HEK293T (cell line): ENCODE results near the gene DLEC1.

Experiments
- CTCF ChIA-PET: fragments of 350-600 bp; formaldehyde crosslinking; extraction: SDS; loops from one replicate; lab custom pipeline; 2021; ENCODE audit warnings: antibody characterized with exemption, inconsistent platforms; lab: Yijun Ruan, JAX
- POLR2A ChIA-PET: fragments of 350-600 bp; formaldehyde crosslinking; extraction: SDS; loops from one replicate; lab custom pipeline; 2020; ENCODE audit warnings: antibody characterized with exemption, inconsistent platforms; lab: Yijun Ruan, JAX
- DNase-seq: peaks from one replicate; pipeline ENCODE4 v3.0.0; 2012; ENCODE audit warnings: mixed read lengths; ENCODE audit errors: extremely low spot score
- ARNT ChIP-seq: fragments of 450-650 bp; IDR thresholded peaks from 2 replicates; pipeline ENCODE4 v1.6.1; 2017; ENCODE audit warnings: mild to moderate bottlenecking
- BHLHE40 ChIP-seq: fragments of 450-650 bp; IDR thresholded peaks from 2 replicates; pipeline ENCODE4 v1.6.1; 2016; ENCODE audit warnings: mild to moderate bottlenecking, moderate library complexity, borderline replicate concordance
- CTBP1 ChIP-seq: fragments of 450-650 bp; IDR thresholded peaks from 2 replicates; pipeline ENCODE4 v1.6.1; 2016; ENCODE audit warnings: borderline replicate concordance
- ELF4 ChIP-seq: fragments of 450-650 bp; IDR thresholded peaks from 2 replicates; pipeline ENCODE4 v1.6.1; 2017; ENCODE audit warnings: antibody characterized with exemption
- FOXA1 ChIP-seq: fragments of 450-650 bp; IDR thresholded peaks from 2 replicates; pipeline ENCODE4 v1.6.1; 2016; ENCODE audit warnings: mild to moderate bottlenecking
- FOXK2 ChIP-seq: fragments of 450-650 bp; IDR thresholded peaks from 2 replicates; pipeline ENCODE4 v1.6.1; 2016; ENCODE audit warnings: mild to moderate bottlenecking
- FOXM1 ChIP-seq: fragments of 450-650 bp; IDR thresholded peaks from 2 replicates; pipeline ENCODE4 v1.6.1; 2017; ENCODE audit warnings: mild to moderate bottlenecking, borderline replicate concordance
- HDGF ChIP-seq: fragments of 450-650 bp; IDR thresholded peaks from 2 replicates; pipeline ENCODE4 v1.6.1; 2017; ENCODE audit warnings: antibody characterized with exemption, borderline replicate concordance
- L3MBTL2 ChIP-seq: fragments of 450-650 bp; conservative IDR thresholded peaks from 2 replicates; pipeline ENCODE4 v1.6.1; 2016; ENCODE audit warnings: mild to moderate bottlenecking
- LEF1 ChIP-seq: fragments of 450-650 bp; IDR thresholded peaks from 2 replicates; pipeline ENCODE4 v1.6.1; 2017; ENCODE audit warnings: mild to moderate bottlenecking, borderline replicate concordance
- NFRKB ChIP-seq: fragments of 450-650 bp; IDR thresholded peaks from 2 replicates; pipeline ENCODE4 v1.6.1; 2016; ENCODE audit warnings: mild to moderate bottlenecking, moderate library complexity
- PKNOX1 ChIP-seq: fragments of 450-650 bp; IDR thresholded peaks from 2 replicates; pipeline ENCODE4 v1.6.1; 2016
- SP1 ChIP-seq: fragments of 450-650 bp; IDR thresholded peaks from 2 replicates; pipeline ENCODE4 v1.6.1; 2017
- SUZ12 ChIP-seq: fragments of 450-650 bp; IDR thresholded peaks from 2 replicates; pipeline ENCODE4 v1.6.1; 2016; ENCODE audit warnings: mild to moderate bottlenecking
- TARDBP ChIP-seq: fragments of 450-650 bp; IDR thresholded peaks from 2 replicates; pipeline ENCODE4 v1.6.1; 2016
- ZNF384 ChIP-seq: fragments of 450-650 bp; IDR thresholded peaks from 2 replicates; pipeline ENCODE4 v1.6.1; 2016

Gene DLEC1, protein sequence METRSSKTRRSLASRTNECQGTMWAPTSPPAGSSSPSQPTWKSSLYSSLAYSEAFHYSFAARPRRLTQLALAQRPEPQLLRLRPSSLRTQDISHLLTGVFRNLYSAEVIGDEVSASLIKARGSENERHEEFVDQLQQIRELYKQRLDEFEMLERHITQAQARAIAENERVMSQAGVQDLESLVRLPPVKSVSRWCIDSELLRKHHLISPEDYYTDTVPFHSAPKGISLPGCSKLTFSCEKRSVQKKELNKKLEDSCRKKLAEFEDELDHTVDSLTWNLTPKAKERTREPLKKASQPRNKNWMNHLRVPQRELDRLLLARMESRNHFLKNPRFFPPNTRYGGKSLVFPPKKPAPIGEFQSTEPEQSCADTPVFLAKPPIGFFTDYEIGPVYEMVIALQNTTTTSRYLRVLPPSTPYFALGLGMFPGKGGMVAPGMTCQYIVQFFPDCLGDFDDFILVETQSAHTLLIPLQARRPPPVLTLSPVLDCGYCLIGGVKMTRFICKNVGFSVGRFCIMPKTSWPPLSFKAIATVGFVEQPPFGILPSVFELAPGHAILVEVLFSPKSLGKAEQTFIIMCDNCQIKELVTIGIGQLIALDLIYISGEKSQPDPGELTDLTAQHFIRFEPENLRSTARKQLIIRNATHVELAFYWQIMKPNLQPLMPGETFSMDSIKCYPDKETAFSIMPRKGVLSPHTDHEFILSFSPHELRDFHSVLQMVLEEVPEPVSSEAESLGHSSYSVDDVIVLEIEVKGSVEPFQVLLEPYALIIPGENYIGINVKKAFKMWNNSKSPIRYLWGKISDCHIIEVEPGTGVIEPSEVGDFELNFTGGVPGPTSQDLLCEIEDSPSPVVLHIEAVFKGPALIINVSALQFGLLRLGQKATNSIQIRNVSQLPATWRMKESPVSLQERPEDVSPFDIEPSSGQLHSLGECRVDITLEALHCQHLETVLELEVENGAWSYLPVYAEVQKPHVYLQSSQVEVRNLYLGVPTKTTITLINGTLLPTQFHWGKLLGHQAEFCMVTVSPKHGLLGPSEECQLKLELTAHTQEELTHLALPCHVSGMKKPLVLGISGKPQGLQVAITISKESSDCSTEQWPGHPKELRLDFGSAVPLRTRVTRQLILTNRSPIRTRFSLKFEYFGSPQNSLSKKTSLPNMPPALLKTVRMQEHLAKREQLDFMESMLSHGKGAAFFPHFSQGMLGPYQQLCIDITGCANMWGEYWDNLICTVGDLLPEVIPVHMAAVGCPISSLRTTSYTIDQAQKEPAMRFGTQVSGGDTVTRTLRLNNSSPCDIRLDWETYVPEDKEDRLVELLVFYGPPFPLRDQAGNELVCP (N-terminal part only)

DNA sequence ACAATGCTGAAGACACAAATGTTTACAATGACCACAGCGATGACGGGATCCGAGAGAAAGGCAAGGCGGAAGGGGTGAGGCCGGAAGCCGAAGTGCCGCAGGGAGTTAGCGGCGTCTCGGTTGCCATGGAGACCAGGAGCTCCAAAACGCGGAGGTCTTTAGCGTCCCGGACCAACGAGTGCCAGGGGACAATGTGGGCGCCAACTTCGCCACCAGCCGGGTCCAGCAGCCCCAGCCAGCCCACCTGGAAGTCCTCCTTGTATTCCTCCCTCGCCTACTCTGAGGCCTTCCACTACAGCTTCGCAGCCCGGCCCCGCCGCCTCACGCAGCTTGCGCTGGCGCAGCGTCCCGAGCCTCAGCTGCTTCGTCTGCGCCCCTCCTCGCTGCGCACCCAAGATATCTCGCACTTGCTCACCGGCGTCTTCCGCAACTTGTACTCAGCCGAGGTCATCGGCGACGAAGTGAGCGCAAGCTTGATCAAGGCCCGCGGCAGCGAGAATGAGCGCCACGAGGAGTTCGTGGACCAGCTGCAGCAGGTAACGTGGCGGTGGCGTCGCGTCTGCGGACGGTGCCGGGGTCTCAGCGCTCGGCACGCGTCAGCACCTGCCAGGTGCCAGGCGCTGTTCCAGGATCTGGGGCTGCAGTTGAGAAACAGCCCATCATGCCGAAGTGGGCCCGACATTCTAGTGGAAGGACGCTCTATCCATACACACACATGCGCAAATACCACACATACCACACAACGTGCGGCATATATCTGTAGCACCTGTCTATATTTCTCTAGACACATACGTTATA lies at the start of gene DLEC1:
Gene DLEC1, plus strand, starts transcription at position 108 of the 798 bp plus-strand sequence. Its CDS starts 18 bp downstream, at position 126.
- CTCF ChIA-PET = no interaction called here
- DNase-seq = no peak
- TF ChIP-seq SUZ12 (no peak), LEF1 (no peak), FOXA1 (no peak), TARDBP (no peak), CTBP1 (no peak)
- POLR2A ChIA-PET = interaction anchor here (1.0 kb wide), 1 partner anchor 10 kb away, joined by 3 read pairs; the partner anchor contains the start of gene PLCD1

DNA sequence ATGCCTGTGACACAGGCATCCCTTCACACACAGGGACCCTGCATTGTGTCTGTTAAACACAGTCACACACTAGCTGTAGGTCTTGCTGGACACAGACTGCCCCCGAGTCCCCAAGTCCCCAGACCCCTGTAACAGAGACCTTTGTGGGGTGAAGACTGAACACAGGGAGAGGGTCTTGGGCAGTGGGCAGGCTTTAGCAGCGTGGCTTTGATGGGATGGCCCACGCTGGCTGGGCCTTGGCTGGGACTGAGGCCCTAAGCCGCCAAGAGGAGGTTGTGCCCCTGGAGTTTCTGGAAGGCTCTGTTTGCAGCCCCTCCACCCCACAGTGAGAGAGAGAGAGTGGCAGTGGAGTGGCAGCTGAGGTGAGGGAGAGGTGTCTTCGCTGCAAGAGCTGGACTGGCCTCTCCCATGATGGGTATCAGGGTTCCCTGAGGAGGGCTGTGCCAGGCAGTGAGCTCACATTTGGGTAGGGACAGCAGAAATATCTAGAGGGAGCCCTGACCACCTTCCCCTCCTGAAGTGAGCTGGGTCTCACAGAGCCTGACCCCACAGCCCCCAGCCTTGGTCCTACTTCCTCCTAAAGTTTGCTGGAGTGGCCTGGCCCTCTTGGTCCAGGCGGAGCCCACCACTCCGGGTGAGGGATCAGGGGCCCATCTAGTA lies 49.1 kb upstream of the DLEC1 start:
- CTCF ChIA-PET = interaction anchor here (0.5 kb wide), 1 partner anchor 482 kb away, joined by 3 read pairs; no protein-coding TSS in a partner anchor
- POLR2A ChIA-PET = no interaction called here
- TF ChIP-seq BHLHE40 (no peak), ELF4 (no peak), FOXA1 (no peak), L3MBTL2 (no peak), HDGF (no peak), ARNT (no peak), SUZ12 (no peak), FOXK2 (no peak), SP1 (no peak), NFRKB (no peak), ZNF384 (no peak), LEF1 (no peak), FOXM1 (no peak), CTBP1 (no peak), TARDBP (no peak)
- no peak for DNase-seq

GRCh38 chr3:37990527-37990926 lies 48.5 kb upstream of the DLEC1 start, which contains the start of gene VILL:
Gene VILL (plus strand): TSS chr3:37990786. CDS start chr3:37993673, 2,887 bp downstream.
- ChIA-PET POLR2A (no interaction called here), CTCF (no interaction called here)
- TF ChIP-seq FOXA1 = no peak
- no peak for TF ChIP-seq FOXK2
- TF ChIP-seq ZNF384 = no peak
- no peak for TF ChIP-seq HDGF
- TF ChIP-seq PKNOX1 = no peak
- no peak for TF ChIP-seq BHLHE40
- no peak for TF ChIP-seq L3MBTL2
- TF ChIP-seq ELF4 = no peak
- no peak for TF ChIP-seq NFRKB
- no peak for DNase-seq

GRCh38 chr3:37991109-37991508 lies 47.9 kb upstream of the DLEC1 start:
- CTCF ChIA-PET = no interaction called here
- no peak for TF ChIP-seq SP1
- no peak for TF ChIP-seq ELF4
- TF ChIP-seq L3MBTL2 = no peak
- TF ChIP-seq NFRKB = no peak
- TF ChIP-seq FOXK2 = no peak
- TF ChIP-seq BHLHE40 = no peak
- TF ChIP-seq PKNOX1 = no peak
- no peak for TF ChIP-seq FOXM1
- no peak for TF ChIP-seq HDGF
- TF ChIP-seq ZNF384 = no peak
- no peak for TF ChIP-seq LEF1
- TF ChIP-seq CTBP1 = no peak
- POLR2A ChIA-PET = no interaction called here
- DNase-seq = no peak

- TF ChIP-seq HDGF = no peak
- no peak for TF ChIP-seq ARNT
- TF ChIP-seq BHLHE40 = no peak
- TF ChIP-seq ZNF384 = no peak
- TF ChIP-seq FOXA1 = no peak
- TF ChIP-seq TARDBP = no peak
- POLR2A ChIA-PET = no interaction called here
- no peak for DNase-seq
- CTCF ChIA-PET = no interaction called here
Measured at GRCh38 chr3:37991823-37992222, 47.2 kb upstream of the DLEC1 start.
